ENCODE measurements around the gene TACR2. TPM values are rescaled to one million over a fixed set of nuclear protein-coding genes. Genes with fewer than 3 reads are reported as not detected.

The TACR2 gene
- total and polyA plus RNA-seq, 2 donors: 0.05 to 0.30 TPM

DNA sequence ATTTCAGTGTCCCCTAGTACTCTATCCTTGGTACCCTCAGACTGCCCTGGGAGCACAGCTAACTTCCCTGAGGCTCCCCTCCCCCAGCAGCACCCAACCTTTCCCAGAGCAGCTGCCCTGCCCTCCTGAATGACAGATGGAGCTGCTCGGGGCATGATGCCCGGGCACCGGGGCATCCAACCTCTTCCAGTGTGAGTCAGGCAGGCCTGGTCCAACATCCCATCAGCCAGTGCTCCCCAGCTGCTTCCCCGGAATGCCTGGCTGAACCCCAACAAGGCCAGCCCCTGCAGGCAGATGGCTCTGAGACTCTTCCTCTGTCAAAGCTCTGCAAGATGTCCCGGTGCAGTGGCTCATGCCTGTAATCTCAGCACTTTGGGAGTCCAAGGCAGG is 22.6 kb upstream of the TACR2 start:
- DNase-seq (ENCODE audit: low read depth in 6 of 9, low spot score in 9 of 9): no peak
- no peak overlapping the region for H3K27ac ChIP-seq (ENCODE audit: low read depth in 1 of 2, low read length in 1 of 2)
- WGBS: 92% methylated on average over 5 of the region's 5 CpGs
- peaks cover 0 to 5% of the 10 kb centered on the region in 2 donors for H3K4me1 ChIP-seq (ENCODE audit: control insufficient read depth in 2 of 2, insufficient read depth in 2 of 2, low read length in 2 of 2)
- H3K9me3 ChIP-seq (ENCODE audit: control insufficient read depth in 2 of 2, insufficient read depth in 1 of 2, low read length in 1 of 2): peaks cover 0 to 10% of the 10 kb centered on the region in 2 donors
- H3K27me3 ChIP-seq (ENCODE audit: control insufficient read depth in 2 of 2, insufficient read depth in 1 of 2, low read length in 1 of 2): no peaks in the 10 kb centered on the region
- H3K36me3 ChIP-seq (ENCODE audit: control insufficient read depth in 2 of 2, insufficient read depth in 2 of 2, low read length in 1 of 2): no peaks in the 10 kb centered on the region
- no peak overlapping the region for H3K4me3 ChIP-seq (ENCODE audit: low read length in 2 of 2)

DNA sequence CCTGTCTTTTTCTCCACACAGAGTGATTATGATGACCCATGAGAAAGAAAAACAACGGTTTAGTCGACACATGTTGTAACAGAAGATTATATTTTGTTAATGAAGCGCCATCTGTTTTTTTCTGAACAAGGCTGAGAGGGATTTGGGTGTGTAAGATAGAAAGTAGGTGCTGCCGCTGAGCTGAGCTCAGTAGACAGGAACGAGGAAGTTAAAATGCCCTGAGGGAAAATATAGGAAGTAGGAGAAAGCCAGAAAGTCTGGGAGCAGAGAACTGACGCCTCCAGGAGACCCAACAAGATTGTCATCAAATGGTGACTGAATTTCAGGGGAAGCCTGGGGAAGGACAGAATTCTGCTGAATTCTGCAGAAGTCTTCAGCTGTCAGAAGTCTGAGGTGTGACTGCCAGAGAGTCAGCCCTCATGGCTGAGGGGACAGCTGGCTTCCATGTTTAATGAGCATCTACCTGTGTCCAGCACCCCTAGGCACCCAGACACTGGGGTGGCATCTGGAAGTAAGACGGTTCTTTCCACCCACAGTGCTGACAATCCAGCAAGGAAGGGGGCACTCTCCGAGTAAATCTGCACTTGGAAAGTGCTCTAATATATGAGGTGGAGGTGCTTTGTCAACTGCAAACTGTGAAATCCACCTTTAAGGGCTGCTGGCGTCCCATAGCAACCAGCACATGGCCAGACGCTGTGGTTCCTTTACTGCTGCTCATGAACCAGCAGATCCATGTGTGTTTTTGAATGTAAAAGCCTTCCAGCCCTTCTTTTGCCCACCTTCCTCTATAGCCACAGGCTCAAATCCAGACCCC is 22.0 kb upstream of the TACR2 start:
- DNase-seq (ENCODE audit: low read depth in 6 of 9, low spot score in 9 of 9): peak in 1 of 9 donors; percentile 15
- peak overlapping the region in 1 of 2 donors; percentile 25 for H3K27ac ChIP-seq (ENCODE audit: low read depth in 1 of 2, low read length in 1 of 2)
- H3K27me3 ChIP-seq (ENCODE audit: control insufficient read depth in 2 of 2, insufficient read depth in 1 of 2, low read length in 1 of 2): no peaks in the 10 kb centered on the region
- no peak overlapping the region for H3K4me3 ChIP-seq (ENCODE audit: low read length in 2 of 2)
- H3K36me3 ChIP-seq (ENCODE audit: control insufficient read depth in 2 of 2, insufficient read depth in 2 of 2, low read length in 1 of 2): no peaks in the 10 kb centered on the region
- H3K4me1 ChIP-seq (ENCODE audit: control insufficient read depth in 2 of 2, insufficient read depth in 2 of 2, low read length in 2 of 2): peaks cover 0 to 5% of the 10 kb centered on the region in 2 donors
- H3K9me3 ChIP-seq (ENCODE audit: control insufficient read depth in 2 of 2, insufficient read depth in 1 of 2, low read length in 1 of 2): peaks cover 0 to 10% of the 10 kb centered on the region in 2 donors
- 60% methylated on average over 10 of the region's 10 CpGs for WGBS

DNA sequence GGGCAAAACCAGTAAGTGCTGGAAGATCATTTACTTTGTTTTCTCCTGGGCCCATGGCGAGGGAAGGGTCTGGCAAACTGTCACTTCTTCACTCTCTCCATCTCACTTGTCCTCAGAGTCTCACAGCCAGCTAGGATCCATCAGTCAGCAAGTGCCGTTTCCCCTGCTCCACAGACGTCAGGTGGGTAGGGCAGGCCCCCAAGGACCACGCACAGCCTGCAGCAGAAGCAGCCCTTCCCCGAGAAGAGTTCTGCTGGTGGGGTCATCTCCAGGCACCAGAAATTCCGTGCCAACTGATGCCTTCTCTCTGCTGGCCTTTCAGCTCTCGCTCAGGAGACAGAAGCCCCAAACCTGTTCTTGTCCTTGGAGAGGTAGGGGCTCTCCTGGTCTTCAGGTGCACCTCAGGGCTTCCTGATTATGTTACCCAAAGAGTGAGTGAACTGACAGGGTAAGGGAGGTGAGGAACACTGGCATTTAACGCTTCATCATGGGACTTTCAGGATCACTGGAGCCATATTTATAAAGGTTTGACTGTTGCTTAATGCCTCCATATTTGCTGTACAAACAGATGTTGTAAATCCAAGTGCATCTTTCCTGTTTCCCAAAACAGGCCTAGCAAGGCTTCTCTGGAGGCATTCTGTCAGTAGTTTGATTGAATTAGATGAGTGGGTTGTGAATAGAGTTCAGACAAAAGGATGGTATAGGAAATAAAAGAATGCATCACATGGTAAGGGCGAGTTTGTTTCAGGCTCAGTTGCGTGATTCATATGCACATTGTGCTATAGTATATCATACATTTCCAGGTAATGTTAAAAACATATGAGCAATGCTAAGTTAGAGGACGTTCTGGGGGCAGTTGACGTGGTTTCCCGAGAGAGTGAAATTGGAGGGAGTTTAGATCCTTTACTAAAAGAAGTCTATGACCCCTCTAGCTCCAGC is 20.9 kb upstream of the TACR2 start:
- H3K27ac ChIP-seq (ENCODE audit: low read depth in 1 of 2, low read length in 1 of 2): no peak overlapping the region
- H3K4me1 ChIP-seq (ENCODE audit: control insufficient read depth in 2 of 2, insufficient read depth in 2 of 2, low read length in 2 of 2): peaks cover 0 to 5% of the 10 kb centered on the region in 2 donors
- no peaks in the 10 kb centered on the region for H3K36me3 ChIP-seq (ENCODE audit: control insufficient read depth in 2 of 2, insufficient read depth in 2 of 2, low read length in 1 of 2)
- no peak for DNase-seq (ENCODE audit: low read depth in 6 of 9, low spot score in 9 of 9)
- H3K4me3 ChIP-seq (ENCODE audit: low read length in 2 of 2): no peak overlapping the region
- H3K9me3 ChIP-seq (ENCODE audit: control insufficient read depth in 2 of 2, insufficient read depth in 1 of 2, low read length in 1 of 2): peaks cover 0 to 10% of the 10 kb centered on the region in 2 donors
- 96% methylated on average over 13 of the region's 13 CpGs for WGBS
- H3K27me3 ChIP-seq (ENCODE audit: control insufficient read depth in 2 of 2, insufficient read depth in 1 of 2, low read length in 1 of 2): no peaks in the 10 kb centered on the region

DNA sequence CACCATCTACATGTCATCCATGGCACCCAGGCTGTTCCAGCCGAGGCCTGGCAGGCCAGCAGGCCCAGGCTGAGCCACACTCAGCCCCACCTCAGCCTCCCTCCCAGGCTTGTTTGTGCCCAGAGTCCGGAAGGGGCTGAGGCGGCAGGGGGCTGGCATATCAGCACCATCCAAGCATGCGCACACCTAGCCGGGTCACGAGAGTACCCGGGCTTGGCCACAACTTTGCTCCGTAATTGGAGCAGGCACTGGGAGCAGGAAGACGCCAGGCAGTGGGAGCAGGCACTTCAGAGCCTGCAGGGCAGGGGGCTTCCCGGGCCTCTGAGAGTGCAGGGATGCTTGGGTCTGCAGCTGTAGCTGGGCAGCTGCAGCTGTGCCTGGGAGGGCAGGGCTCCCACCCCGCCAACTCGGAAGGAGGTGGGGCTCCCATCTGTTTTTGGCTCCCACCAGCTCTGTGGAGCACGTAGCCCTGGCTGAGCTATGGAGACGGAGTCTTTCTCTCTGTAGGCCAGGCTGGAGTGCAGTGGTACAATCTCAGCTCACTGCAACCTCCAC is 19.3 kb upstream of the TACR2 start:
- 90% methylated on average over 14 of the region's 14 CpGs for WGBS
- no peaks in the 10 kb centered on the region for H3K27me3 ChIP-seq (ENCODE audit: control insufficient read depth in 2 of 2, insufficient read depth in 1 of 2, low read length in 1 of 2)
- no peak overlapping the region for H3K4me3 ChIP-seq (ENCODE audit: low read length in 2 of 2)
- DNase-seq (ENCODE audit: low read depth in 6 of 9, low spot score in 9 of 9): no peak
- H3K36me3 ChIP-seq (ENCODE audit: control insufficient read depth in 2 of 2, insufficient read depth in 2 of 2, low read length in 1 of 2): no peaks in the 10 kb centered on the region
- H3K9me3 ChIP-seq (ENCODE audit: control insufficient read depth in 2 of 2, insufficient read depth in 1 of 2, low read length in 1 of 2): peaks cover 0 to 10% of the 10 kb centered on the region in 2 donors
- H3K27ac ChIP-seq (ENCODE audit: low read depth in 1 of 2, low read length in 1 of 2): no peak overlapping the region
- peaks cover 0 to 5% of the 10 kb centered on the region in 2 donors for H3K4me1 ChIP-seq (ENCODE audit: control insufficient read depth in 2 of 2, insufficient read depth in 2 of 2, low read length in 2 of 2)

DNA sequence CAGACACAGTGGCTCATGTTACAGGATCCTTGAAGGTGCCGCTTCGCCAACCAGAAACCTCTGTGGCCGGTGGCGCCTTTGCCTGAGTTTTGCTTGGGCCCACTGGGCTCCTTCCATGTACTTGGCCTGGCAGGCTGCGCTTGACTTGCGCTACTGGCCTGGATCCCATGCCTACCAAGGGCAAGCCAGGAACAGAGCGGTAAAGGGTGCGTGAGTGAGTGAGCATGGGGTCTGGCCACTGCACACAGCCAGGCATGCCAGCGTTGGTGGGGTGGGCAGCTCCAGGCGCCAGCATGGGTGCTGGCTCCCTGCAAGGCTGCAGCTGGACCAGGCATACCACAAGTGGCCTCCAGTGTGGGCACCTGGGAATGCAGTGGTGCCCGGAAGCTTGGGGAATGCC is 18.2 kb upstream of the TACR2 start:
- Histone ChIP-seq H3K36me3 (ENCODE audit: control insufficient read depth in 2 of 2, insufficient read depth in 2 of 2, low read length in 1 of 2) (no peaks in the 10 kb centered on the region), H3K27me3 (ENCODE audit: control insufficient read depth in 2 of 2, insufficient read depth in 1 of 2, low read length in 1 of 2) (no peaks in the 10 kb centered on the region), H3K27ac (ENCODE audit: low read depth in 1 of 2, low read length in 1 of 2) (no peak overlapping the region), H3K4me3 (ENCODE audit: low read length in 2 of 2) (no peak overlapping the region), H3K4me1 (ENCODE audit: control insufficient read depth in 2 of 2, insufficient read depth in 2 of 2, low read length in 2 of 2) (peaks cover 0 to 5% of the 10 kb centered on the region in 2 donors), H3K9me3 (ENCODE audit: control insufficient read depth in 2 of 2, insufficient read depth in 1 of 2, low read length in 1 of 2) (peaks cover 0 to 10% of the 10 kb centered on the region in 2 donors)
- WGBS: over 99% methylated on average over 11 of the region's 11 CpGs
- no peak for DNase-seq (ENCODE audit: low read depth in 6 of 9, low spot score in 9 of 9)

DNA sequence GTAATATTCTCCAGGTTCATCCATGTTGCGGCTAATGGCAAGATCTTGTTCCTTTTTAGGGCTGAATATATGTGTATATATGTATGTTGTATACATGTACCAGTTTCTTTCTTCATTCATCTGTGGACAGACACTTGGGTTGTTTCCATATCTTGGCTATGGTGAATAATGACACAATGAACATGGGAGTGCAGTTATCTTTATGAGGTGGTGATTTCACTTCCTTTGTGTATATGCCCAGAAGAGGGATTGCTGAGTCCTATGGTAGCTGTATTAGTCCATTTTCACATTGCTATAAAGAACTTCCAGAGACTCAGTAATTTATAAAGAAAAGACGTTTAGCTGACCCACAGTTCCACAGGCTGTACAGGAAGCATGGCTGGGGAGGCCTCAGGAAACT is 17.5 kb upstream of the TACR2 start:
- no peak overlapping the region for H3K27ac ChIP-seq (ENCODE audit: low read depth in 1 of 2, low read length in 1 of 2)
- H3K9me3 ChIP-seq (ENCODE audit: control insufficient read depth in 2 of 2, insufficient read depth in 1 of 2, low read length in 1 of 2): peaks cover 0 to 10% of the 10 kb centered on the region in 2 donors
- H3K4me3 ChIP-seq (ENCODE audit: low read length in 2 of 2): no peak overlapping the region
- DNase-seq (ENCODE audit: low read depth in 6 of 9, low spot score in 9 of 9): no peak
- no peaks in the 10 kb centered on the region for H3K27me3 ChIP-seq (ENCODE audit: control insufficient read depth in 2 of 2, insufficient read depth in 1 of 2, low read length in 1 of 2)
- H3K36me3 ChIP-seq (ENCODE audit: control insufficient read depth in 2 of 2, insufficient read depth in 2 of 2, low read length in 1 of 2): no peaks in the 10 kb centered on the region
- 91% methylated on average over 2 of the region's 2 CpGs for WGBS
- peaks cover 0 to 3% of the 10 kb centered on the region in 2 donors for H3K4me1 ChIP-seq (ENCODE audit: control insufficient read depth in 2 of 2, insufficient read depth in 2 of 2, low read length in 2 of 2)

DNA sequence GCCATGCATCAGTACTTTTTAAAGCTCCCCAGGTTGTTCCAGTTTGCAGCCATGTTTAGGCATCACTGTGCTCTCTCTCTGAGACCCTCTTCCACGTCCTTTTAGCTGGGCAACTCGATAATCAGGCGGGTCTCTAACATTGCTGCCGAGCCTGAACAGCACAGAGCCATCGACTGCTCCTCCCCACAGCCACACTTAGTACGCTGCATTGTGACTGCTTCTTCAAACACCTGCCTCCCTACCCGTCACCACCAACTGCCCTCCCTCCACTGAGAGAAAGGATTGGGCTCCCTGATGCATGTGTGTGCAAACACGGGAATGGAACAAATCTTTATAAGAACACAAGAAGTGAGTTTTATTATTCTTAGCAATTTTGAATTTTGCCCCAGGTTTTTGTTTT is 11.4 kb upstream of the TACR2 start:
- Histone ChIP-seq H3K4me3 (ENCODE audit: low read length in 2 of 2) (no peak overlapping the region), H3K36me3 (ENCODE audit: control insufficient read depth in 2 of 2, insufficient read depth in 2 of 2, low read length in 1 of 2) (no peaks in the 10 kb centered on the region), H3K4me1 (ENCODE audit: control insufficient read depth in 2 of 2, insufficient read depth in 2 of 2, low read length in 2 of 2) (peaks cover 17 to 53% of the 10 kb centered on the region in 2 donors), H3K27ac (ENCODE audit: low read depth in 1 of 2, low read length in 1 of 2) (peak overlapping the region in 1 of 2 donors; percentile 69), H3K27me3 (ENCODE audit: control insufficient read depth in 2 of 2, insufficient read depth in 1 of 2, low read length in 1 of 2) (no peaks in the 10 kb centered on the region), H3K9me3 (ENCODE audit: control insufficient read depth in 2 of 2, insufficient read depth in 1 of 2, low read length in 1 of 2) (no peaks in the 10 kb centered on the region)
- 54% methylated on average over 8 of the region's 8 CpGs for WGBS
- peak in 2 of 9 donors; percentile 51 to 79 for DNase-seq (ENCODE audit: low read depth in 6 of 9, low spot score in 9 of 9)

DNA sequence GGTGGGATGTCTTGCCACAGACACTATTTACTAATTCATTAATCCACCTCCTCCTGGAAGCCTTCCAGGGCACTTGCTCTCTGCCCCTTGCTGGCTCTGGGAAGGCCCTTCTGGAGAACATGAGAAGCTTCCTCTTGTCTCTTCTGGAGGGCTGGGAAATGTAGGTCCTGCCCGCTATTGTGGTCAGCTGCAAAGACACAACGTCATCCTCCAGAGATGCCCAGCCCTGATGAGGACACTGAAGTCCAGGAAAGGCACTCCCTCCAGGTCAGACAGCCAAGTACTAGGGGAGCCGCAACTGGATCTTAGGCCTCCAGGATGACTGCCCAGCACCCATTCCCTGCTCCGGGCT is 9.6 kb upstream of the TACR2 start:
- H3K4me3 ChIP-seq (ENCODE audit: low read length in 2 of 2): no peak overlapping the region
- peaks cover 17 to 62% of the 10 kb centered on the region in 2 donors for H3K4me1 ChIP-seq (ENCODE audit: control insufficient read depth in 2 of 2, insufficient read depth in 2 of 2, low read length in 2 of 2)
- no peaks in the 10 kb centered on the region for H3K9me3 ChIP-seq (ENCODE audit: control insufficient read depth in 2 of 2, insufficient read depth in 1 of 2, low read length in 1 of 2)
- 81% methylated on average over 4 of the region's 4 CpGs for WGBS
- no peak for DNase-seq (ENCODE audit: low read depth in 6 of 9, low spot score in 9 of 9)
- no peaks in the 10 kb centered on the region for H3K36me3 ChIP-seq (ENCODE audit: control insufficient read depth in 2 of 2, insufficient read depth in 2 of 2, low read length in 1 of 2)
- H3K27me3 ChIP-seq (ENCODE audit: control insufficient read depth in 2 of 2, insufficient read depth in 1 of 2, low read length in 1 of 2): no peaks in the 10 kb centered on the region
- peak overlapping the region in 1 of 2 donors; percentile 77 for H3K27ac ChIP-seq (ENCODE audit: low read depth in 1 of 2, low read length in 1 of 2)

Measured in thymus (tissue), 11 donors.